ENCODE data around the gene COLEC12.

DNA sequence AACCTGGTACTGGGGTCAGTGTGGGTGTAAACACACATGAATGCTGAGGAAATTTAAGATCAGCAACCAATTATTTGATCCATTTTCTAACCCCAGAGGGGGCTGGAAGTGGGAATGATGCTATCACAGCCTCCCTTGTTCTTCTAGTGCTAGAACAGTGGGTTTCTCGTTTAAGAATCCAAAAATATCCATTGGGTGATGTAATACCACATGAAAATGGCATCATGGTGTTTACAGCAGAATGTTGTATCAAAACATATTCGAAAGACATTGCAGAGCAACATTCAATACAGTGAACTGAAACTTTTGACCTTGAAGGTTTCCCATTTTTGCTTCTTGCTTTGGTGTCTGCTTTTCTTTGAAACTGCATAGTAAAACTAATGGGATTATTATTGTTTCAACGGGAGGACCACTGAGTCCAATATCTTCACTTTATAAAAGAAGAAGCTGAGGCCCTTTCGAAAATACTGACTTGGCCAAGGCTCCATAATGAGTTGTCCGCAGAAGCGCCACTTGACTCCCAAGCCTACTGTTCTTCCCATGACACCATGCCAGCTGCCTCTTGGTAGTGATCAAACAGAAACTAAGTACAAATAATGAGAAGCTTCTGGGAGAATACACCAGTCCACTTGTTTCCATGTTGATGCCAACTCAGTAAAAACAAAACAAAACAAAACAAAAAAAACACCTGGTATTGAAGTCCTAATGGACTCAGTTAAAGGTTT lies 106.1 kb downstream of the COLEC12 start:
- TF ChIP-seq POLR2A (IDR thresholded peaks at IDR 0.05), result no peak
- TF ChIP-seq CTCF (IDR thresholded peaks at IDR 0.05), result no peak
